ENCODE measurements around the gene BICC1.

The BICC1 gene

DNA sequence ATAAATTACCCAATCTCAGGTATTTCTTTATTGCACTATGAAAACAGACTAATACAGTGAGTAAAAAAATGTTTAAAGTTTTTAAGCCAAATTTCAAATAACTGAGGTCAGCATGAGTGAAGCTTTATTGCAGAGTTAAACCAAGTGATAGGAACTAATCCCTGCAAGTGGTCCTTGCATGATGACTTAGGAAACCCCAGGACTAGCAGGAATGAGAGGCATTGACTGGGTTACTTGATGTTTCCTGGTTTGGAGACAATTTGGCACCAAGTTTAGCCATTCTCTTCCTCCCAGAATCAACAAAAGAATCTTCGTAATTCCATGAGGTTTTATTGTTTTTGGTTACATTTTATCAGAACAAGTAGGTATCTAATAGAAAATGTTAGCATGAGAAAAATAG, 194.2 kb downstream of the BICC1 start:
- DNase-seq (ENCODE audit: low spot score) = no peak

DNA sequence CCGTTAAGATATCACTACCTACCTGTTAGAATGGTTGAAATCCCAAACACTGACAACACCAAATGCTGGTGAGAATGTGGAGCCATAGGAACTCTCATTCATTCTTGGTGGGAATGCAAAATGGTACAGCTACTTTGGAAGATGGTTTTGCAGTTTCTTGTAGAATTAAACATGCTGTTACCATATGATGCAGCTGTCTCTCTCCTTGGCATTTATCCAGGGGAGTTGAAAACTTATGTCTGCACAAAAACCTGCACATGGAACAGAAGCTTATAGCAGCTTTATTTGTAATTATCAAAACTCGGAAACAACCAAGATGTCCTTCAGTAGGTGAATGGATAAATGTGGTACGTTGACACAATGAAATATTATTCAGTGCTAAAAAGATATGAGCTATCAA, 199.5 kb downstream of the BICC1 start:
- DNase-seq (ENCODE audit: low spot score) = no peak

DNA sequence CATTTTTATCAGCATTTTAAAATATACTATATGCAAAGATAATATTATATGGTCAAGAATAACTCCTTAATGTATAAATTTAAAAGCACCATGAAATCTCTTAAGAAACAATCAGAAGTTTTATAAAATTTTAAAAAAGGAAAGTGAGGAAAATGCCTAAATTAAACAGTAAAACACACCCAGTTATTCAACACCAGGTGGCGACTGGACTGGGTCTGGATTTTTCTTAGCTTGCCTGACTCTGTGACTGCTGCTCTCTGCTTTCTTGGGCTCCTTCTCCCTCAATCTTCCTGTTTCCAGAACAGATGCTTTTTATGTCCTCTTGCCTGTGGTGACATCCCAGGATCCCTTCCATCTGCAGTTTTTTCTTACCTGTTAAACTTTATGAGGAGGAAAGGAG, 200.3 kb downstream of the BICC1 start:
- no peak for DNase-seq (ENCODE audit: low spot score)

DNA sequence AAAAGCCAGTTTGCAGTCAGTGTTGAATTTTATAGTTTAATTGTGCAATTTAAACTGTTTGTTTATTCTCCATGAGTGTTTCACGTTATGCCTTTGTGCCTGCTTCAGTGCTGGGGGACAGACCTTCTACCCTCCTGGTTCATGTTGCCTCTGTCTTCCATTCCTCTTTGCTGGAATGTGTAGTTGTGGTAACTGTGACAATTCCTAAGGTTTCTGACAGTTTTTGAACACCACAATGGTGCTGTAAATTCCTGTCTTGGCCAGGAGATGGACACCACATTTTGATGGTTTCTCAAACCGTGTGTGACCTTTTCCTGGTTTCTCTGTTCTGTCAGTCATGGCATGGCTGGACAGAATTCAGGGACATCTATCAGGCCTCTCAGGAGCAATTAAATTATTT, 201.7 kb downstream of the BICC1 start:
- no peak for DNase-seq (ENCODE audit: low spot score)

DNA sequence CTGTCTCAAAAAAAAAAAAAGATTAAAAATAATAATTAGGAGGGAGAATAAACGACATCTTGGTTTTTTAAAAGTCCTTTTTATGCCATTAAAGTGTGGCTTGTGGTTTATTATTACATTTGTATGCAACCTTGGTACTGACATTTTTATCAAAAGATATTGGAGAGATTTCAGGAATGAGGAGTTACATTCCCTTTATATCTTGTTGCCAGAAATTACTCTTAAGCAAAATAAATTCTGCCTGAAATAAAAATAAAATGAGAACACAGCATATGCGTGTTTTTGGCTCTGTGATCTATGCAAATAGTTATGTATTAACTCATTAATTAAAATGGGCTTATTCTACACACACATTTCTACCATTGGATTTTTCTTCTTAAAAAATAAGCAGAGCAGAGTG, 202.4 kb downstream of the BICC1 start:
- no peak for DNase-seq (ENCODE audit: low spot score)

DNA sequence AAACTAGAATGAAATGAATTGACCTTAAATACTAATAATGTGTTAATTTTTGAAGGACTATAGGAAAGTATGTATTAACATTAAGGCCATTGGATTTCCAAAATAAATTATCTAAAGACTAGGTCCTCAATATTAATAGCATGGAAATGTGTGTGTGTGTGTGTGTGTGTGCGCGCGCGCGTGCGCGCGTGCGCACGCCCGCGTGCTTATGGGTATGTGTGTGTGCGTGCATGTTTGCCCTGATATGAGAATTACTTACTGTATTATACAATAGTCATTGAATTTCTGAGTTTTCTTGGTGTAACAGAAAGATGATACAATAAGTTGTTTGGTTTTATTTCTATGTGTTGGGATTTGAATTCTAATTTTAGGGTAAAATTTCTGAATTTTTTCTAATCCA, 205.9 kb downstream of the BICC1 start:
- no peak for DNase-seq (ENCODE audit: low spot score)

DNA sequence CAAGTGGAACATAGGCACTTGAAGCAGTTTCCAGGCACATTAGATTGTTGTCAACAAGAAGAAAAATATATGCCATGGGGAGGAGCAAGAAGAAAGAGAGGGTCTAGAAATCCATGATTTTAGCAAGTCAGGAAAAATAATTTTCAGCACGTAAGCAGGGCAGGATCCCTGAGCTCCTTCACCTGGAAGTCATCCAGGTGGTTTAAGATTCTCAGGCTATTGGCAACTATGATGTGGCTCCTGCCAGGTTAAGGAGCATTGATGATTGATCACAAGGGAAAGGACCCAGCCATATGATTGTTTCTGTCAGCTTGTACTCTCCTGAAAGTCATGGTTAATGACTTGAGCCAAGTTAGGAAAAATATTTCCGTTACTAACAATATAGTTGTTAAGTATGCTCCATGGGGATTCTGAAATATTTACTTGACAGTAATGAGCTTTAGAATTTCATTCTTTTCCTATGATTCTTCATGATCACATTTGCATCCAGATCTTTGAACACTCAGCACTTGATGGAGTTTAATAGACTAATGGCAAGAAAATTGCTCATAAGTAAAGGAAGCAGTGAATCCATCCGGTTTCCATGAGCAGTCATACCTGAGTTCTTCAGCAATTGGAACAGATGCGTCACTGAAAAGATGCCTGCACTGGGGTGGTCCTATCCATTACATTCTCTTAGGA, 209.1 kb downstream of the BICC1 start:
- no peak for DNase-seq (ENCODE audit: low spot score)

DNA sequence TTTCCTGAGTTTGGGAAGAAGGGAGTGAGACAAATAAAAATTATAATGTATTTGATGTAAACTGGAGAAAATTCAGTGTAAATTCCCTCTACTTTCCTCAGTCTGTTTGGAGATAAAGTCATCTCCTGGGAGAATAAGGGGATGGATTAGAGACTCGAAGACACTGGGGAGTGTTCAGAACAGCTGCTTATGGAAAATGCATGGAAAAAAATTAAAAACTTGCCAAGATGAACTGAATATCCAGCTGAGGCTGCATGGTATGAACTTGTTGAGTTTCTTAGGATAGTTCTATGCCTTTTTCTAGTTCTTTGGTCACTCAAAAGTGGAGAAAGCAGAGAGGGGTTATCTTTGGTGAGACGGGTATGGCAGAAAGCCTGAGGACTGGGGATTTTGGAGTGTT, 210.5 kb downstream of the BICC1 start:
- no peak for DNase-seq (ENCODE audit: low spot score)

DNA sequence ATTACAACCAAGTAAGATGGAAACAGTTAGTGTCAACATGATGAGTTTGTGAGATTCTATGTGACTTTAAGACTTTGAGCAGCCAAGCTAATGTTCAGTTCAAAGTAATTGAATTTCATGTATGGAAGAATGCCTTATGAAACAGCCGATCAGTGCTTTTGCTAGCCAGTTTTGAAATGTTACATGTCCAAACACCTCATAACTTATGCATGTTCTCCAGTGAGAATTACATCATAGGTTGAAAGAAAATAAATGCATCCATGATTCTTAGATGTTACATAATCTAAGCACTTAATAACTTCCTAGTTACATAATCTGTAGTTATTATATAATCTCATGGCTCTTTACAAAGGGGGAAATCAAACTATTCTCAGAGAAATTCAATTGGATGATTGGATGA, 211.3 kb downstream of the BICC1 start:
- DNase-seq (ENCODE audit: low spot score) = no peak

DNA sequence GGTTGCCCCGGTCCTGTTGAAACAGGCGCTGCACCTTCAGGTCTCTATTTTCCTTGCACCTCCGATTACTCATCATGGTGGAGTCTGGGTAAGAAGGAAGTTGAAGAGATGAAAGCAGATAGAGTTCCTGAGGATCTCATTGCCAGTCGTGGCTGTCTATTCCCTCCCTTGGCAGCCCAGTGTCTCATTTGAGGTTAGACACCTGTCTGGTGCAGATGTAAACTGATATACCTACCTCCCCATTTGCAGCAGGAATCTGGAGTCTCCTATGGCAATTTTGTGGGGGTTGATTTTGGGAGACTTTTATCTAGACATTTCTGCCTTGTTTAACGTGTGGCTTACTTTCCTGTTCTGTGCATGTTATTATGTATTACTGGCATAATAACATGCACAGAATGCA, 212.1 kb downstream of the BICC1 start:
- DNase-seq (ENCODE audit: low spot score) = no peak

DNA sequence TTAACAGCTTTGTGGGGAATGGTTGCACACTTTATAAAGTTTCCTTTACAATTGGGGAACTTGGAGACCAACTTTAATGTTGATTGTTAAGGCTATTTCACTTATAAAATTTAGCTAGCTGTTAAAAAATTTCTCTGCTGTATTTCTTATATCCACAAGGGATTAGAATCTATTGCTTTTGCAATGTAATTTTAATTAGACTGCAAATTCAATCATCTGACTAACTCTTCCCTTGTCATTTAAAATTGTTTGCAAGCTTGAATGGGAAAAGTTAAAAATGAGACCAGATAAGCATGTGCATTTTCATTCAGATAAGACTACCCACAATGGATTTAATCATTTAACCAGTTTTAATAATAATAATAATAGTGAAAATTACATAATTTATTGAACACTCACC, 213.2 kb downstream of the BICC1 start:
- DNase-seq (ENCODE audit: low spot score) = no peak

DNA sequence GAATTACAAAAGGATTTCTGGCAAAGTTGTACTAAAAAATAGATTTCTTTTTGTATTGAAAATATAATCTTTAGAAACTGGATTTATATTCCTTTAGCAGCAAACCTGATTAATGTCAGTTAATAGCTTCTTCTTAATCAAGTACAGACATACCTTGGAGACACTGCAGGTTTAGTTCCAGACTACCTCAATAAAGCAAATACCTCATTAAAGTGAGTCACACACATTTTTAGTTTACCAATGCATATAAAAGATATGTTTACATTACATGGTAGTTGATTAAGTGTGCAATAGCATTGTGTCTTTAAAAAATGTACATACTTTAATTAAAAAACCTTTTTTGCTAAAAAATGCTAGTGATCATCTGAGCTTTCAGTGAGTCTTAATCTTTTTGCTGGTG, 215.0 kb downstream of the BICC1 start:
- DNase-seq (ENCODE audit: low spot score) = no peak

DNA sequence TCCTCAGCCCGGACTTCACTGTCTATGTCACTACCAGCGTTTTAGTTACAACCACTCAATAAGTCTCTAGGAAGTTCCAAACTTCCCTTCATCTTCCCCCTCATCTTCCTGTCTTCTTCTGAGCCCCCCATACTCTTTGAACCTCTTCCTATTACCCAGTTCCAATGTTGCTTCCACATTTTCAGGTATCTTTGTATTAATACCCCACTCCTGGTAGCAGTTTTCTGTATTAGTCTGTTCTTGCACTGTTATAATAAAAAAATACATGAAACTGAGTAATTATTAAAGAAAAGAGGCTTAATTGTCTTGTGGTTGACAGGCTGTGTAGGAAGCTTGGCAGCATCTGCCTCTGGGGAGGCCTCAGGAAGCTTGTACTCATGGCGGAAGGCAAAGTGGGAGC, 218.6 kb downstream of the BICC1 start:
- no peak for DNase-seq (ENCODE audit: low spot score)

DNA sequence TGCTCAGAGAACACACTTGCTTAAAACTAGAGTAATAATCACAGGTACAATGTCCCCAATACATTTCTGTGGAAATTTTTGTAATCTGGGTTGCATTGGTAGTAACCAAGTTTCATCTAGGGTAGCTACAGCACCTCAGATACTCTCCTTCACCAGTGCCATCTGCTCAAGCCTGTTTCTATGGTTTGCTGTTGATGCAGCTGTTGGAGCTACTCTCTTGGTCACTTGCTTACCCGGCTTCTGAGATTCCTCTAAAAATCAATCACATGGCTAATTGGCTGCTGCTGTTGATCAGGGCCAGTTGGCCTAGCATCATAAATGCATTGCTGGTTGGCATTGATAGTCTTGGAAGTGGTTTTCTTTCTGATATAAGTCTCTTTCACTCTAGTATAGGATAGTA, 220.8 kb downstream of the BICC1 start:
- no peak for DNase-seq (ENCODE audit: low spot score)

DNA sequence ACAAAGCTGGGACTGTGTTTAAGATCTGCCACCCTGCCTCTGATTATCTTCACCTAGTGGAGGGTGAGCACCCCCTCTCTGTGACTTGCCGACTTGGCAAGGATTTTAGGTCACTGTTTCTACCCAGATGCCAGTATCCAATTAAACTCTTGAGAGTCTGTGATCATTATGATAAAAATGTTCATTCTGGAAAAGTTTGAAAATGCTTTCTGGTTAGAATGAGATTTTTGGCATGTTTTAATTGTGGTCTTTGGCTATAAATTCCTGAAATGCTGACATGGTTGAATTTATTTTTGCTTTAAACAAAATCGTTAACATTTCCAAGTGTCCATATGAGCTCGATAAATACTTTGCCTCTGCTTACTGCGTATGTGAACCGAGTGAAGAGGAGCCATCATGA, 221.4 kb downstream of the BICC1 start:
- DNase-seq (ENCODE audit: low spot score) = peak; percentile 63

DNA sequence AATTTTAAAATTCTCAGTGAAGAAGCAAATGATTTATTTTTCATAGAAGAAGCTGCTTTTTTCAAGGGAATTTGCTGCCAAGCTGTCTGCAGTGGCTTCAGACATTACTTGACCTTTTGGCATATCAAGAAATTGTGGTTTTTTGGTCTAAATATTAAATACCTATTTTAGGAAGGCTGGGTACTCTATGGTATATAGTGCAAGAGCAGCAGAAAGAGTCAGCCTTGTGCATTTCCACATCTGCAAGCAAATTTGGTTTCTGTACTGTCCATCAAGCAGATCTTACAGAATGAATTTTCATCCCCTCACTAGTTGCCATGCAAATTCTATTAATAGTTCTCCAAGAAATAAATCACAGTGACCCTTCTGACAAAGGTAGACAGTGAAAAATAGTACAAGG, 222.0 kb downstream of the BICC1 start:
- DNase-seq (ENCODE audit: low spot score) = no peak

DNA sequence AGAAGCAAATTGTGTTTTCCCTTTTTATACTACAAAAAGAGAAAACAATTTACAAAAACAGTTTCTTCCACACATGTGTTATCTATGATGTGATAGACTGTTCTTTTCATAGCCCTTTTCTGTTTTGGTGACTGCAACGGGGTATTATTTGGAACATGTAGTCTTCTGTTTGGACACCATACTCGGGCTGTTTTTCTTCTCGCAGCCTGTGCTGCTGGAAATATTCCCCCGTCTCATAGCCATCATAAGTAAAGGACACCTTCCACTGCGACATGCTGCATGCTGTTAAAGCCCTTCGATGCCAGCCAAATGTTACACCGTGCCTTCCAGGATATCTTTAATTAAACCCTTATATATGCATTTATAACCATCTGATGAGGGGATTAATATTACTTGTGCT, 222.4 kb downstream of the BICC1 start:
- no peak for DNase-seq (ENCODE audit: low spot score)

DNA sequence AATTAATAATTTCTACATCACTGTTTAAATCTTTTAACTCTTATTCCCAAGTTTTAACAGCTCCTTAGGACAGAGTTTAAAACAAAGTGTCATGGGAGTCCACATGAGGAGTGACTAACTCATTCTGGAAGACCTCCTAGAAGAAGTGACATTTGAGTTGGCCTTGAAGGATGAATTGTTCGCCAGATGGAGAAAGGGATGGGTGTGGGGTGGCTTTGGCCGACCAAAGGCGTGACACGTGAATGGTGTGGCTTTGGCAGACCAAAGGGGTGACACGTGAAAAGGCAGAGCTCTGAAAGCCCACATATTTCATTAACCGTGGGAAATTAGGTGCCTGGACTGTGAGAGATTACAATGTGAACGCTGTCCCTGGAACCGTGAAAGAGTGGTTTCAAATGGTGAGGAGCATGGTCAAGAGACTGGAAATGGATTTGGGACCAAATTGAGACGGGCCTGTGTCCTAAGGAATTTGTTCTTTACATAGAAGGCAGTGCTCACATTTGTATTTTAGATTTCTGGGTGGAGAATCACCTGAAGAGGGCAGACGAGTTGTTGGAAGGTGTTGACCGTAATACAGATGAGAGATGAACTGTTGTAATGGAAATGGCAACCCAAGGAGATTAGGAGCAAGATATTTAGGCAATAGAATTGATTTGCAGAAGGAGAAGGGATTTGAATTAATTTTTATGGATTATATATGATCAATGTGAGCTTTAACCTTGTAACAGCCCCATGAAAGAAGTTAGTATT, 228.1 kb downstream of the BICC1 start:
- peak; percentile 46 for DNase-seq (ENCODE audit: low spot score)

DNA sequence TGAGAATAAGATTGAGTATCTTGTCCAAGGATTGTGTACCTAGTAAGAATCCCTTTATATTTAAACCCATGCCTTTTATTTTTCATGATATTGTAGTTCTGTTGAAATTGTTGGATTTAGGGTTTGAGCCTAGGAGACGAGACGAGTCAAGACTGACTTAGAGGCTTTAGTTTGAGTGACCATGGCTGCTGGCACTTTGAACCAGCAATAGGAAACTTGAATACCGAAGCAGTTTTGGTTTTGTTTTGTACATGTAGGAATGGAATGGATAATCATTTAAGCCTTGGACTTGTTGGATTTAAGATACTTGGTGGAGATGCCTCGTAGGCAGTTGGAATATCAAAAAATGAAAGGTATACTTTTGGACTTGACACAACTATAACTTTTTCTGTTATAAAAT, 229.0 kb downstream of the BICC1 start:
- no peak for DNase-seq (ENCODE audit: low spot score)

DNA sequence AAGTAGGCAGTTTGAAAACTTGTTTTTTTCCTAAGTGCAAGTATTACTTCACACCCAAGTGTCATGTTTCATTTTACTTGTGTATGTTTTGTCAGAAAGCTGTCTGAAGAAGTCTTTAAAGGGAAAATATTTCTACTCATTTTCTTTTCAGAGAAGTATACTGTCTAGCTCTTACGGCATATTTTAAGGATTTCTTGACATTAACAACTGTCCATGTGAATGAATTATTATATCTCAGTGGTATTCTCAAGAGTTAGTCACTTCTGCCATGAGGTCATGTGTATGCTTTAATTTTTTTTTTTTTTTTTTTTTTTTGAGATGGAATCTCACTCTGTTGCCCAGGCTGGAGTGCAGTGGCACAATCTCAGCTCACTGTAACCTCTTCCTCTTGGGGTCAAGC, 229.5 kb downstream of the BICC1 start:
- DNase-seq (ENCODE audit: low spot score) = no peak

DNA sequence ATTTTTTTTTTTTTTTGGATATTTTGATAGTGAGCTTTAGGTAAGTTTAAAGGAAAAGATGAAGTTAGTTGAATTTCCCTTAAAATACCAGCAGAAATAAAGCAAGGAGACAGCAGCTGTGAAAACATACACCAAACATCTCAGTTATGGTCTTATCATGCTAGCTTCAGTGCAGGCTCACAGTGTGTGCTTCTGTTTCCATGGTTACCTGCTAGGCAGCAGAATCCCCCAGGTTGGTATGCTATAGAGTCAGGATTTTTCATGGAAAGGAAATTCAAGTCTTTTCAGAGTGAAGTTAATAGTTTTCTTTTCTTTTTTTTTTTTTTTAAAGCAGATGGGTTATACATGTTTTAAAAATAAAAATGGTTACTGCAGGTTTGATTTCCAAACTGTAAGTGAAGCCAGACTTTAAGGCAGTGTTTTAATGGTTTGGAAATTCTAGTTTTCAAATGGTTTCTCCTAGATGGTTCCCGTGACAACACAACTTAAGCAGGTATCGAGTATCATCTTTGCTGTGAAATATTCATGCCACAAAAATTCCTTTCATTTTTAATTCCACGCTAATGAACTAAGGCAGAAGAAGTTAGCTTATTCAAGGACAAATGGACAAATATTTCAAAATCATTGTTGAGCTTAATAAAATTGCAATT, 230.9 kb downstream of the BICC1 start:
- no peak for DNase-seq (ENCODE audit: low spot score)

DNA sequence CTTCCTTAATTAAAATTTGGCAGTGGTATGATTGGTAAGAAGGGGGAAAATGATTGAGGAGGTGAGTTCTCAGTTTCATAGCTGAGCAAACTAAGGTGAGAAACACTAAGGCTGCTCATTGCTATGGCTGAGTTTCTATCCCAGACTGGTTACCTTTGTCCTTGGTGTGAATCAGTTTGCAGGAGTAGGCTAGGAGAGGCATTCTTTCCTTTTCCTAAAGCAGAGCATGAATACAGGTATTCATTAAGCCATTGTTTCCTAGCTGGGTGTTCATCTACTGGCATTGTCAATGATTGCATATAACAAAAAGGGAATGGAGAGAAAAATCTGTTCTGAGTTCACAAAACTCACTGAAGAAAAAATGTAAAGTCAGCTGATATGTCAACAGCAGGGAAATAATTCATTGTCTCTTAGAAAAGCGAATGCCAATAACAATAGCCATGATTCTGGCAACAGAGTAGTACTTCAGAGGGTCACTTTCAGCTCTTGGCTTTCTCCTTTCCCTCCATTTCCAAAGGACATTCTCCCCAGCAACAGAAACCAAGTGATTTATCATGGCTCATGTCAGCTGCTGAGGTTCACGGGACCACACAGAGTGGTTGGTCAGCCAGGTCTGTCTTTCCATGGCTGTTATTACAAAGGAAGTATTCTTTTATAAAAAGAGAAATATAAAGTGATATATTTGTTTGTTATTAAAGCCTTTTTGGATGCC, 234.0 kb downstream of the BICC1 start:
- DNase-seq (ENCODE audit: low spot score) = no peak

DNA sequence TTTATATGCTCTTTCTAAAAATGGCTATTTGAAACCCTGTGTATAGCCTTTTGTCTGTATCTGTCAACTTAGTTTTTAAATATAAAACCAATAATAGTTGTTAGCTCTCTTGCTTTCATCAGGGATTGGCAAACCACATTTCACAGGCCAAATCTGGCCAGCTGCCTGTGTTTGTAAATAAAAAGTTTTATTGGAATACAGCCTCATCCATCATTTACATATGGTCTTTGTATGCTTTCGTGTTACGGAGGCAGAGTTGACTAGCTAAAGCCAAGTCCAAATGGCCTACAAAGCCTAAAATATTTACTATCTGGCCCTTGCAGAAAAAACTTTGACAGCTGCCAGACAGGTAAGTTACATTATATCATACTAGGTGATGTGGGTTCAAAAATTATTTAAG, 235.0 kb downstream of the BICC1 start:
- DNase-seq (ENCODE audit: low spot score) = no peak

Data from AG20443 (cell line).